ENCODE measurements around the gene CPEB4. TPM values are rescaled to one million over a fixed set of nuclear protein-coding genes. Genes with fewer than 3 reads are reported as not detected.

Gene CPEB4
- total RNA-seq, 1 experiment from 2014 or later = 86.7 TPM

DNA sequence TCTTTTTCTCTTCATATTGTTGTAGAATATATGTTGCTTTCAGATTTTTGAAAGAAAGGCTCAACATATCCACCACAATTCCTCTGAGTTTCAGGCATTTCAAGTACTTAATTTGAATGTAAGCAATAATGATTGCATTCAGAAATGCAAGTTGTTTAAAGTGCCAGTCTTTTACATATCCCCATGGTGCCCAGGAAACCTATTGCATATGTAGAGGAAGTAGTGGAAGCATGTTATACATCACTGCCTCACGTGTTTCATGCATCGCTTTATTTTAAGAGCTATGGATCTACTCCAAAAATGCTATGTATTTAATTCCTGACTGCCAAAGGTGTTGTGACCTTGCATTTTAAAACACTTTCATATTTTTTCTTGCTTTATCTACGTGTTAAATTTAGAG lies 28.1 kb downstream of the CPEB4 start:
- H3K4me1 Mint-ChIP-seq (ENCODE audit: insufficient read depth, unreplicated experiment) = peaks cover 15% of the 10 kb centered on the region
- no peak for TF ChIP-seq CTCF (IDR thresholded peaks at IDR 0.05; ENCODE audit: unreplicated experiment)
- no peaks in the 10 kb centered on the region for H3K9me3 Mint-ChIP-seq (ENCODE audit: unreplicated experiment)
- DNase-seq (ENCODE audit: unreplicated experiment) = no peak
- H3K36me3 Mint-ChIP-seq (ENCODE audit: insufficient read depth, unreplicated experiment) = peaks cover 49% of the 10 kb centered on the region
- CTCF ChIA-PET = interaction anchor here (1.0 to 2.0 kb wide), 2 partner anchors 9 to 15 kb away, joined by 3 to 7 read pairs; no protein-coding TSS in a partner anchor
- POLR2A ChIA-PET = interaction anchor here (0.6 to 9.5 kb wide), 11 partner anchors 8 to 301 kb away, joined by 3 to 149 read pairs (median 6); partner anchors contain the start of gene CPEB4
- no peak overlapping the region for H3K27ac Mint-ChIP-seq (ENCODE audit: low read depth, unreplicated experiment)
- intact Hi-C loops (cut with micrococcal nuclease) = loop anchor here (2.0 kb wide), 1 partner anchor 23 kb away; no protein-coding TSS in a partner anchor
- H3K4me3 Mint-ChIP-seq (ENCODE audit: unreplicated experiment) = no peak overlapping the region
- BruUV-seq (replicated peaks) = no TSS peak
- H3K27me3 Mint-ChIP-seq (ENCODE audit: insufficient read depth, unreplicated experiment) = no peaks in the 10 kb centered on the region

DNA sequence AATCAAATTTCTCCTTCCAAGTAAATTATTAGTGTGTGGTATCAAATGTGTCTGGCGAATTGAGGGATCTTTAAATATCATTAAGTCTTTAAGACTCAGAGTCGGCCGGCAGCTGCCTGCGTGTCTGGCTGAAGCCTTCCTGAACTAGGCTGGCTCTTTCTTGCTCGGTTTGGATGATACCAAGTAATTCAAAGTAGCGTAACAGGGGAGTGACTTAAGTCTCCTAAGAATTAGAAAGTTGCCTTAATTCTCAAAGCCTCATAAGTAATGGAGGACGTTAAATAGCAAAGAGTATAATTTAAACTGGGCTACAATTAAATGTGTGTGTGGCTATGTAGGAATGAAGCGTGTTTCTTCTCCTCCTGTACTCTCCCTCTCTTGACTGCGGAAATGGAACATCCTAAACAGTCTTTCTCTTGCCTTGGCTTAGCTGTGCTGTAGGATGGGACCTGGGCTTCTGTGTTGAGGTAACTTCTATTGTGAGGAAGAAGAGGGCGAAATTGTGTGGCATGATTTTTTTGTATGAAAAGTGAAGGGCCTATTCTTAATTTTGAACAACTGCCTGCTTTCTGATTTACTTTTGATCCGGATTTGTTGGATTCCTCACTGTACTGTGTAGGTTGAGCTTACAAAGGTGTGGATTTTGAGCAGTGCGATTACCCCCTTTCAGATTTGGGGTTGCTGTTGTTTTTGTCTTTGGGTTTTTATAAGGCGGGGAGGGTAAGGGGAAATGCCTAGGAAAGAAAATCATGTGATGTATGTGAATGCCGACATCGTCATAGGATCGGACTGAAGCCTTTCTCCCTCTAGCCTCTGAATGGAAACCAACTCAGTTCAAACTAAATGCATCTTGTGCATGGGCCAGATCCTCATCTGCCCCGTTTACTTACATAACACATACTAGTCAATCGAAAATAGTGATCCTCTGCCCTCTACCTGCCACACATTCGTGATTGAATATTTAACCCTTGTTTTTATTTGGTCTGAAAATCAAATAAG lies 29.9 kb downstream of the CPEB4 start:
- ChIA-PET POLR2A (interaction anchor here (0.8 to 9.5 kb wide), 24 partner anchors 10 to 302 kb away, joined by 3 to 149 read pairs (median 6); partner anchors contain the start of genes BOD1 and CPEB4), CTCF (interaction anchor here (0.6 to 1.4 kb wide), 5 partner anchors 22 to 289 kb away, joined by 3 to 4 read pairs (median 3); no protein-coding TSS in a partner anchor)
- H3K4me1 Mint-ChIP-seq (ENCODE audit: insufficient read depth, unreplicated experiment) = peaks cover 8% of the 10 kb centered on the region
- no peak overlapping the region for H3K4me3 Mint-ChIP-seq (ENCODE audit: unreplicated experiment)
- peak; percentile 94 for DNase-seq (ENCODE audit: unreplicated experiment)
- TSS peak; percentile 62 for BruUV-seq (replicated peaks)
- H3K9me3 Mint-ChIP-seq (ENCODE audit: unreplicated experiment) = no peaks in the 10 kb centered on the region
- peaks cover 37% of the 10 kb centered on the region for H3K36me3 Mint-ChIP-seq (ENCODE audit: insufficient read depth, unreplicated experiment)
- H3K27me3 Mint-ChIP-seq (ENCODE audit: insufficient read depth, unreplicated experiment) = no peaks in the 10 kb centered on the region
- intact Hi-C loops (cut with micrococcal nuclease) = loop anchor here (1.0 to 2.0 kb wide), 3 partner anchors 25 to 299 kb away; no protein-coding TSS in a partner anchor
- no peak for TF ChIP-seq CTCF (IDR thresholded peaks at IDR 0.05; ENCODE audit: unreplicated experiment)
- H3K27ac Mint-ChIP-seq (ENCODE audit: low read depth, unreplicated experiment) = no peak overlapping the region

DNA sequence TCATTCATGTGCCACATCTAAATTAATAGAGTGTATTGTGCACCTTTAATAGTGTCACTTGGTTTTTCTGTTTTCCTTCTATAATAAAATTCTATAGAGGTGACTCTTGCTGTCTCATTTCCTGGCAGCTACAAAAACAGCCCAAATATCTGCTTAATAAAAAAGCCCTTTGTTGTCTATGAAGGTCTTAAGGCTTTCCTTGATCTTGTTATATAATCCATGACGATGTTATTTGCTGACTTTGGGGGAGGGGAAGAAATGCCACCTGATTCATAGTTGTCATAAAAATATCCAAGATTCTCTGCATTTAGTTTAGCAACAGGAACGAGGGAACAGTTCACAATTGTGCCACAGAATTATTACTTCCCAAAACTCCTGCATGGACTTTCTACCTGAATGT lies 31.3 kb downstream of the CPEB4 start:
- Mint-ChIP-seq H3K4me3 (ENCODE audit: unreplicated experiment) (no peak overlapping the region), H3K36me3 (ENCODE audit: insufficient read depth, unreplicated experiment) (peaks cover 36% of the 10 kb centered on the region), H3K9me3 (ENCODE audit: unreplicated experiment) (no peaks in the 10 kb centered on the region), H3K4me1 (ENCODE audit: insufficient read depth, unreplicated experiment) (peaks cover 17% of the 10 kb centered on the region), H3K27me3 (ENCODE audit: insufficient read depth, unreplicated experiment) (no peaks in the 10 kb centered on the region), H3K27ac (ENCODE audit: low read depth, unreplicated experiment) (no peak overlapping the region)
- no peak for TF ChIP-seq CTCF (IDR thresholded peaks at IDR 0.05; ENCODE audit: unreplicated experiment)
- no TSS peak for BruUV-seq (replicated peaks)
- CTCF ChIA-PET = interaction anchor here (0.6 to 1.0 kb wide), 6 partner anchors 26 to 303 kb away, joined by 3 to 5 read pairs (median 4); no protein-coding TSS in a partner anchor
- intact Hi-C loops (cut with micrococcal nuclease) = loop anchor here (2.0 kb wide), 1 partner anchor 155 kb away; no protein-coding TSS in a partner anchor
- DNase-seq (ENCODE audit: unreplicated experiment) = no peak
- POLR2A ChIA-PET = interaction anchor here (0.6 to 9.5 kb wide), 13 partner anchors 9 to 286 kb away, joined by 3 to 149 read pairs (median 6); partner anchors contain the start of gene CPEB4

All from MCF 10A (cell line).